HEK293 (cell line): ENCODE measurements around the gene BLM.

Source experiments
- BCL11B ChIP-seq: fragments of 450-650 bp; formaldehyde crosslinking; IDR thresholded peaks from 2 replicates; pipeline ENCODE4 v1.5.1; 2016; ENCODE audit warnings: low read depth, missing biosample characterization, missing genetic modification characterization
- GLIS2 ChIP-seq: fragments of 450-650 bp; formaldehyde crosslinking; IDR thresholded peaks from 2 replicates; pipeline ENCODE4 v1.5.1; 2016; ENCODE audit warnings: missing biosample characterization, missing genetic modification characterization
- KLF1 ChIP-seq: fragments of 450-650 bp; formaldehyde crosslinking; IDR thresholded peaks from 2 replicates; pipeline ENCODE4 v1.5.1; 2016; ENCODE audit warnings: missing biosample characterization, missing genetic modification characterization
- KLF8 ChIP-seq: fragments of 450-650 bp; formaldehyde crosslinking; IDR thresholded peaks from 2 replicates; pipeline ENCODE4 v1.5.1; 2016; ENCODE audit warnings: missing biosample characterization, missing genetic modification characterization
- PRDM1 ChIP-seq: fragments of 450-650 bp; formaldehyde crosslinking; IDR thresholded peaks from 2 replicates; pipeline ENCODE4; 2016; ENCODE audit warnings: missing biosample characterization, missing genetic modification characterization
- SCRT1 ChIP-seq: fragments of 450-650 bp; formaldehyde crosslinking; IDR thresholded peaks from 2 replicates; pipeline ENCODE4 v1.5.1; 2016; ENCODE audit warnings: missing biosample characterization, missing genetic modification characterization, borderline replicate concordance
- TCF7L2 ChIP-seq: IDR thresholded peaks from 2 replicates; pipeline ENCODE4 v1.6.1; 2011; ENCODE audit warnings: low read depth, mild to moderate bottlenecking, inconsistent platforms, low read length, moderate library complexity, borderline replicate concordance
- WT1 ChIP-seq: fragments of 450-650 bp; formaldehyde crosslinking; IDR thresholded peaks from 2 replicates; pipeline ENCODE4 v1.5.1; 2016; ENCODE audit warnings: missing biosample characterization, missing genetic modification characterization
- ZBTB10 ChIP-seq: fragments of 450-650 bp; formaldehyde crosslinking; IDR thresholded peaks from 2 replicates; pipeline ENCODE4 v1.5.1; 2016; ENCODE audit warnings: missing biosample characterization, missing genetic modification characterization
- ZNF140 ChIP-seq: fragments of 450-650 bp; formaldehyde crosslinking; IDR thresholded peaks from 2 replicates; pipeline ENCODE4 v1.5.1; 2016; ENCODE audit warnings: missing biosample characterization, missing genetic modification characterization
- ZNF16 ChIP-seq: fragments of 450-650 bp; formaldehyde crosslinking; IDR thresholded peaks from 2 replicates; pipeline ENCODE4 v1.5.1; 2016; ENCODE audit warnings: low read depth, missing biosample characterization, missing genetic modification characterization
- ZNF221 ChIP-seq: fragments of 450-650 bp; formaldehyde crosslinking; IDR thresholded peaks from 2 replicates; pipeline ENCODE4 v1.5.1; 2017; ENCODE audit warnings: missing biosample characterization, missing genetic modification characterization, borderline replicate concordance
- ZNF239 ChIP-seq: fragments of 450-650 bp; formaldehyde crosslinking; IDR thresholded peaks from 2 replicates; pipeline ENCODE4 v1.5.1; 2016; ENCODE audit warnings: missing biosample characterization, missing genetic modification characterization
- ZNF24 ChIP-seq: fragments of 450-650 bp; formaldehyde crosslinking; IDR thresholded peaks from 2 replicates; pipeline ENCODE4 v1.5.1; 2016; ENCODE audit warnings: missing biosample characterization, missing genetic modification characterization
- ZNF26 ChIP-seq: fragments of 450-650 bp; formaldehyde crosslinking; IDR thresholded peaks from 2 replicates; pipeline ENCODE4 v1.5.1; 2016; ENCODE audit warnings: missing biosample characterization, missing genetic modification characterization
- ZNF274 ChIP-seq, 2 experiments: fragments of 200-500 bp in 1 of 2; fragments of 450-650 bp in 1 of 2; sonication (Bioruptor generic) in 1 of 2; formaldehyde crosslinking in 1 of 2; IDR thresholded peaks; 2 replicates each; pipeline versions ENCODE4 v1.5.1 to v1.6.1; 2014 to 2016; ENCODE audit warnings: borderline replicate concordance in 1 of 2, inconsistent platforms in 1 of 2, low read length in 1 of 2, missing biosample characterization in 1 of 2, missing genetic modification characterization in 1 of 2
- ZNF302 ChIP-seq: fragments of 450-650 bp; formaldehyde crosslinking; IDR thresholded peaks from 2 replicates; pipeline ENCODE4 v1.5.1; 2016; ENCODE audit warnings: missing biosample characterization, missing genetic modification characterization, low read depth
- ZNF335 ChIP-seq: fragments of 450-650 bp; formaldehyde crosslinking; conservative IDR thresholded peaks from 2 replicates; pipeline ENCODE4 v1.5.1; 2016; ENCODE audit warnings: missing biosample characterization, missing genetic modification characterization
- ZNF366 ChIP-seq: fragments of 450-650 bp; formaldehyde crosslinking; conservative IDR thresholded peaks from 2 replicates; pipeline ENCODE4 v1.5.1; 2016; ENCODE audit warnings: missing biosample characterization, missing genetic modification characterization
- ZNF561 ChIP-seq: fragments of 450-650 bp; IDR thresholded peaks from 2 replicates; pipeline ENCODE4 v1.5.1; 2018; ENCODE audit warnings: missing biosample characterization, missing genetic modification characterization, borderline replicate concordance
- ZNF747 ChIP-seq: fragments of 450-650 bp; formaldehyde crosslinking; IDR thresholded peaks from 2 replicates; pipeline ENCODE4 v1.5.1; 2016; ENCODE audit warnings: missing biosample characterization, missing genetic modification characterization
- ZSCAN16 ChIP-seq: fragments of 450-650 bp; formaldehyde crosslinking; IDR thresholded peaks from 2 replicates; pipeline ENCODE4 v1.5.1; 2016; ENCODE audit warnings: missing biosample characterization, missing genetic modification characterization
- TF ChIP-seq, protein P1 (sequence below): IDR thresholded peaks from 2 replicates; pipeline ENCODE4 v1.6.1; 2011; ENCODE audit warnings: mild to moderate bottlenecking, low read depth, low read length, borderline replicate concordance
- TF ChIP-seq, protein P2 (sequence below): fragments of 450-650 bp; formaldehyde crosslinking; IDR thresholded peaks from 2 replicates; pipeline ENCODE4; 2016; ENCODE audit warnings: missing biosample characterization, missing genetic modification characterization
- TF ChIP-seq, protein P3 (sequence below): fragments of 450-650 bp; formaldehyde crosslinking; IDR thresholded peaks from 2 replicates; pipeline ENCODE4 v1.5.1; 2016; ENCODE audit warnings: missing biosample characterization, missing genetic modification characterization

BLM gene

DNA sequence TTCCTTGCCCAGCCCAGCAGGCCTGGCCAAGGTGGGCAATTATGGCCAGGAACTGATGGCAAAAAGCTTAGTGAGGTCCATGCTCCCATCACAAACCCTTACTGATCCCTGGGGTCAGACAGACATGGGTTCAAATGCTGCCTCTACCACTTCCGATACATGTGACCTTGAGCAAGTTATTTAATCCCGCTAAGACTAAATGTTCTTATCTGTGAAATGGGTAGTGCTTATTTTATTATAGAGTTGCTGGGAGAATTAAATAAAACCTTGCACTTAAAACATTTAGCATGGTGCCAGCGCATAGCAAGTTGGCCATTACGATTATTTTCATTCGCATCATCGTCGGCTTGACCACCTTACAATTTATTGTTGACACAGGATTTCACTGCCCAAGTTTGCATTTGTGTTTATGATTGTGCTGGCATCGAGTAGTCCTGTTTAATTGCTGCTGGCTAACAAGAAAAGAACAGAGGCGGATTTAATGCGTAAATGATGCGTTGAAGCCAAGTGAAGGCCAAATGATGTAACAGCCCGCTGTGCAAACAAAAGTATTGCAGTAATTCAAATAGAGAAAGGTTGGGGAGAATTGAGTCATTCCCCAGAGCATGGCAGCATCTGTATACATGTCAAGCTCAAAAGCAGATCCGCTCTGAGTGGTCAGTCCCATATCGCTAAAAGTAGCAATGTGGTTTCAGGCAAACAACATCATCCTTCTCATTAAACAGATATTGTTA lies 144.0 kb downstream of the BLM start (continued):
- TF ChIP-seq ZNF16 (tag by site-specific recombination): no peak
- no peak for TF ChIP-seq ZNF747 (tag by site-specific recombination)
- no peak for TF ChIP-seq TCF7L2
- no peak for TF ChIP-seq ZNF239 (tag by site-specific recombination)
- TF ChIP-seq, protein P1, sequence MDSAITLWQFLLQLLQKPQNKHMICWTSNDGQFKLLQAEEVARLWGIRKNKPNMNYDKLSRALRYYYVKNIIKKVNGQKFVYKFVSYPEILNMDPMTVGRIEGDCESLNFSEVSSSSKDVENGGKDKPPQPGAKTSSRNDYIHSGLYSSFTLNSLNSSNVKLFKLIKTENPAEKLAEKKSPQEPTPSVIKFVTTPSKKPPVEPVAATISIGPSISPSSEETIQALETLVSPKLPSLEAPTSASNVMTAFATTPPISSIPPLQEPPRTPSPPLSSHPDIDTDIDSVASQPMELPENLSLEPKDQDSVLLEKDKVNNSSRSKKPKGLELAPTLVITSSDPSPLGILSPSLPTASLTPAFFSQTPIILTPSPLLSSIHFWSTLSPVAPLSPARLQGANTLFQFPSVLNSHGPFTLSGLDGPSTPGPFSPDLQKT: no peak
- TF ChIP-seq ZNF366 (tag by site-specific recombination): no peak
- TF ChIP-seq PRDM1 (tag by site-specific recombination): no peak
- TF ChIP-seq ZNF140 (tag by site-specific recombination): no peak
- no peak; the same call in 1 of the 2 replicates for TF ChIP-seq ZNF335 (tag by site-specific recombination)
- no peak for TF ChIP-seq BCL11B (tag by site-specific recombination)
- no peak for TF ChIP-seq ZBTB10 (tag by site-specific recombination)
- no peak for TF ChIP-seq ZNF26
- peak; percentile 91 for TF ChIP-seq ZNF24 (tag by site-specific recombination)
- TF ChIP-seq KLF1: no peak
- TF ChIP-seq, protein P2, sequence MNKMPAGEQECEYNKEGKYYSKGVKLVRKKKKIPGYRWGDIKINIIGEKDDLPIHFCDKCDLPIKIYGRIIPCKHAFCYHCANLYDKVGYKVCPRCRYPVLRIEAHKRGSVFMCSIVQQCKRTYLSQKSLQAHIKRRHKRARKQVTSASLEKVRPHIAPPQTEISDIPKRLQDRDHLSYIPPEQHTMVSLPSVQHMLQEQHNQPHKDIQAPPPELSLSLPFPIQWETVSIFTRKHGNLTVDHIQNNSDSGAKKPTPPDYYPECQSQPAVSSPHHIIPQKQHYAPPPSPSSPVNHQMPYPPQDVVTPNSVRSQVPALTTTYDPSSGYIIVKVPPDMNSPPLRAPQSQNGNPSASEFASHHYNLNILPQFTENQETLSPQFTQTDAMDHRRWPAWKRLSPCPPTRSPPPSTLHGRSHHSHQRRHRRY: no peak
- TF ChIP-seq KLF8 (tag by site-specific recombination): peak; percentile 35; the same call in 1 of the 2 replicates
- TF ChIP-seq SCRT1 (tag by site-specific recombination): no peak
- TF ChIP-seq ZNF302 (tag by site-specific recombination): no peak
- no peak for TF ChIP-seq ZNF221 (tag by site-specific recombination)
- TF ChIP-seq ZNF274 (IDR thresholded peaks at IDR 0.05; ENCODE audit: low read length): no peak
- TF ChIP-seq ZNF274 (tag by site-specific recombination; IDR thresholded peaks at IDR 0.05; ENCODE audit: borderline replicate concordance): no peak
- TF ChIP-seq GLIS2 (tag by site-specific recombination): no peak
- TF ChIP-seq, protein P3, sequence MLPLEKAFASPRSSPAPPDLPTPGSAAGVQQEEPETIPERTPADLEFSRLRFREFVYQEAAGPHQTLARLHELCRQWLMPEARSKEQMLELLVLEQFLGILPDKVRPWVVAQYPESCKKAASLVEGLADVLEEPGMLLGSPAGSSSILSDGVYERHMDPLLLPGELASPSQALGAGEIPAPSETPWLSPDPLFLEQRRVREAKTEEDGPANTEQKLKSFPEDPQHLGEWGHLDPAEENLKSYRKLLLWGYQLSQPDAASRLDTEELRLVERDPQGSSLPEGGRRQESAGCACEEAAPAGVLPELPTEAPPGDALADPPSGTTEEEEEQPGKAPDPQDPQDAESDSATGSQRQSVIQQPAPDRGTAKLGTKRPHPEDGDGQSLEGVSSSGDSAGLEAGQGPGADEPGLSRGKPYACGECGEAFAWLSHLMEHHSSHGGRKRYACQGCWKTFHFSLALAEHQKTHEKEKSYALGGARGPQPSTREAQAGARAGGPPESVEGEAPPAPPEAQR (tag by site-specific recombination): no peak
- no peak for TF ChIP-seq ZSCAN16 (tag by site-specific recombination)
- 0 out of 2 replicates have a peak, but pooled peaks have one; percentile 19 for TF ChIP-seq ZNF561 (tag by site-specific recombination)
- TF ChIP-seq WT1: no peak
